Mesodermal cell (in vitro differentiated cells): ENCODE results near the gene POFUT1.
"Not testable (repeated sequence)": the region's sequence is repeated elsewhere in the genome, so short reads cannot be mapped to it uniquely, and the experiment has no call there.

Experiments
- H3K27ac ChIP-seq: 2 replicates; pipeline ENCODE4 v1.7.0; 2013; ENCODE audit warnings: mild to moderate bottlenecking, low read depth, low read length, moderate library complexity; ENCODE audit not compliant: severe bottlenecking
- H3K36me3 ChIP-seq: 2 replicates; pipeline ENCODE4 v1.7.1; 2013; ENCODE audit warnings: mild to moderate bottlenecking, low read length, moderate library complexity; ENCODE audit not compliant: control insufficient read depth, insufficient read depth
- H3K4me1 ChIP-seq: one replicate; pipeline ENCODE4 v1.7.1; 2013; ENCODE audit warnings: mild to moderate bottlenecking, low read length; ENCODE audit not compliant: insufficient read depth, control insufficient read depth, poor library complexity, severe bottlenecking
- H3K4me3 ChIP-seq: 2 replicates; pipeline ENCODE4 v1.7.0; 2013; ENCODE audit warnings: low read length, control low read depth, mild to moderate bottlenecking; ENCODE audit not compliant: insufficient read depth, poor library complexity, severe bottlenecking; ENCODE audit errors: extremely low read depth
- H3K9me3 ChIP-seq: 2 replicates; pipeline ENCODE4 v1.7.1; 2013; ENCODE audit warnings: mild to moderate bottlenecking, low read length, moderate library complexity; ENCODE audit not compliant: control insufficient read depth
- WGBS, 2 experiments: methylation state at CpG; one replicate each; pipeline ENCODE4 v1.1.5; 2013; ENCODE audit warnings: missing lambda C conversion rate in 2 of 2; ENCODE audit not compliant: insufficient coverage in 2 of 2; 5-methylcytosine and 5-hydroxymethylcytosine counted together

The POFUT1 gene

DNA sequence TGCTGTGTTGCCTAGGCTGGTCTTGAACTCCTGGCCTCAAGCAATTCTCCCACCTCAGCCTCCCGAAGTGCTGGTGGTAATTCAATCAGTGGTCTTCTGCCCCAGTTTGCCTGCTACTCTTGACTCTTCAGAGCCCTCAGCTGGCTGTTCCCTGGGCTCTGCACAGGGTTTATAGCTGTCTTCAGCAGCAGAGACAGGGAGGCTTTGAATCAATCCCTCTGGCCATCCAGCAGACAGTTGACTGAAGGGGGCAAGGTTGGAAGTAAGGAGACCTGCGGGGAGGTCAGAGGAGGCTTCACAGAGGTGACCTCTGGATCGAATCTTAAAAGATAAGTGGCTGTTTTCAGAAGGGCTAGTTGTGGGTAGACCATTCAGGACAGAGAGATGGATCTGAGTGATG is 43.8 kb downstream of the POFUT1 start:
- no peaks in the 10 kb centered on the region for H3K36me3 ChIP-seq
- H3K4me1 ChIP-seq: peaks cover 3% of the 10 kb centered on the region
- 78 to 90% methylated on average over 2 to 3 of the region's 3 CpGs for WGBS, 2 experiments
- no peaks in the 10 kb centered on the region for H3K9me3 ChIP-seq
- H3K27ac ChIP-seq: no peak overlapping the region
- H3K4me3 ChIP-seq: no peak overlapping the region

DNA sequence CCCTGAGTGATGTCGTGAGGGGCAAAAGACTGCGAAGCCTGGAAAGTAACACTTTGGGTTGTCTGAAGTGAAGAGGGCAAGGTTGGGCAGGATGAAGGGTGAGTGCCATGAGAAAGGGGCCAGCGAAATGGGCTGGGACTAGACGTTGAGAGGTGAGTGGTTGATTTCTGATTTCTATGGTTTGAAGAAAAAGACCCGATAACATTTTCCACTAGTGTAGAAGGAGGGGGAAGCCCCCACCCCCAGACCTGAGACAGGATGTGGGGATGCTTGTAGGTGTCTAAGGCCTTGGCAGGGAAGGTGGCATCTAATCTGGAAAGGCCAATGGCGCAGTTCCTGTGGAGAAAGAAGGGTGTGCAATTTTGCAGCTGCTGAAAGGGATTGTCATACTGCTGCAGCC is 44.5 kb downstream of the POFUT1 start:
- 89 to 97% methylated on average over 4 to 5 of the region's 6 CpGs for WGBS, 2 experiments
- Histone ChIP-seq H3K36me3 (no peaks in the 10 kb centered on the region), H3K4me3 (no peak overlapping the region), H3K4me1 (peaks cover 3% of the 10 kb centered on the region), H3K27ac (no peak overlapping the region), H3K9me3 (no peaks in the 10 kb centered on the region)

DNA sequence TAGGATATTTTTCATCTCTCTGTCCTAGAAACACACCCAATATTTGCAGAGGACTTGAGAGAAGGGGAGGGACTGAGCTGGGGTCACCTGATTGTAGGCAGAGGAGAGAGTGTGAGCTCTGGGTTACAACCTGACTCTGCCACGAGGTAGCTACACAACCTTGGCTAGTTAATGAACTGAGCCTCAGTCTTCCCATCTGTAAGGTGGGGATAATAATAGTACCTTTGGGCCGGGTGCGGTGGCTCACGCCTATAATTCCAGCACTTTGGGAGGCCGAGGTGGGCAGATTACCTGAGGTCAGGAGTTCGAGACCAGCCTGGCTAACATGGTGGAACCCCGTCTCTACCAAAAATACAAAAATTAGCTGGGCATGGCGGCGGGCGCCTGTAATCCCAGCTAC is 53.3 kb downstream of the POFUT1 start:
- 91 to 95% methylated on average over 5 to 10 of the region's 10 CpGs for WGBS, 2 experiments

DNA sequence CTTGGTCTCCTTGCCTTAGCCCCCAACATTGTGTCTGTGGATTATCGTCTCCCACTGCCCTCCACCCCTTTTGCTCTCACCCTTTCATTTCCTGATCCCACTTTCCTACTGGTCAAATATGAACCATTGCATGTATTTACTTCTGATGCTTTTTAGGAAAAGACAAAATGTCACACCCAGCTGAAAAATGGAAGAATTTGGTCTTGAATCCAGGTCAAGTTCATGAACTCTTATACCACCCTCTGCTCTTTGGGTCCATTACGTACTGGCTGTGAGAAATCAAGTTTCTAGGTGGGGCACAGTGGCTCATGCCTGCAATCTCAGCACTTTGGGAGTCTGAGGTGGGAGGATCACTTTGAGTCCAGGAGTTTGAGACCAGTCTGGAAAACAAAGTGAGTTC is 54.0 kb downstream of the POFUT1 start:
- no peaks in the 10 kb centered on the region for H3K9me3 ChIP-seq
- H3K4me1 ChIP-seq: no peaks in the 10 kb centered on the region
- H3K36me3 ChIP-seq: no peaks in the 10 kb centered on the region
- 88 to 100% methylated on average over 1 of the region's 2 CpGs for WGBS, 2 experiments
- H3K27ac ChIP-seq: no peak overlapping the region
- no peak overlapping the region for H3K4me3 ChIP-seq

More for the DNA sequence above, 53.3 kb downstream of the POFUT1 start:
- not testable (repeated sequence) for H3K27ac ChIP-seq, H3K9me3 ChIP-seq, H3K36me3 ChIP-seq, H3K4me1 ChIP-seq, H3K4me3 ChIP-seq

DNA sequence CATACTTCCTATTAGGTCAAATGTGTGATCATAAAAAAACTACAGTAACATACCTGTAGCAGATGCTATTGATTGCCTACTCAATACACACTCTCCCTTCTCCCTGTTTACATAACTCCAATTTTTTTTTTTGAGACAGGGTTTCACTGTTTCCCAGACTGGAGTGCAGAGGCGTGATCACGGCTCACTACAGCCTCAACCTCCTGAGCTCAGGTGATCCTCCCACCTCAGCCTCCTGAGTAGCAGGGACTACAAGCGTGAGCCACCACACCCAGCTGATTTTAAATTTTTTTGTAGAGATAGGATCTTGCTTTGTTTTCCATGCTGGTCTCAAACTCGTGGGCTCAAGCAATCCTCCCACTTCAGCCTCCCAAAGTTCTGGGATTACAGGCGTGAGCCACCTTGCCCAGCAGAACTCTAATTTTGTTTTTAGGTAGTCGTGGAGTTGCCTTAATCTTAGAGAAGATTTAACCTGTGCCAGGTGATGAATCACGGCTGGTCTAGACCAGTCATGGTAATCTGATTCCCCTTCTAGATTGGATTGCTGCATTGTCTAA is 55.8 kb downstream of the POFUT1 start:
- no peaks in the 10 kb centered on the region for H3K36me3 ChIP-seq
- no peaks in the 10 kb centered on the region for H3K4me1 ChIP-seq
- no peak overlapping the region for H3K4me3 ChIP-seq
- no peaks in the 10 kb centered on the region for H3K9me3 ChIP-seq
- H3K27ac ChIP-seq: no peak overlapping the region
- WGBS, 2 experiments: 79 to 93% methylated on average over 3 to 6 of the region's 7 CpGs

DNA sequence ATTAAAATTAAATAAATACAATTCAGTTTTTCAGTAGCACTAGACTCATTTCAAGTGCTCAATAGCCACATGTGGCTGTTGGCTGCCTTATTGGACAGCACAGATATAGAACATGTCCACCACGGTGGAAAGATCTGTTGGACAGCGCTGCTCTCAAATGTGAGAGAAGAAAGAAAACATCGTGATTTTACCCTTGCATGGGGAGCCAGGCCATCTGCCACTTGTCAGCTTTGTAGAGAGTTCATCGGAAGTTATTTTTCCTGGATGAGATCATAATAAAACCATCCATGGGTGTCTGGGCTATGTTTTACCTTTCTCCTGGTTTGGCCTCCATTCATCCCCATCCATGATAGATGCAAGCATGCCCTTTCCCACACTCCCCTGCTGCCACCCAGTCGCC is 63.9 kb downstream of the POFUT1 start:
- WGBS, 2 experiments: 87 to 96% methylated on average over 4 to 5 of the region's 5 CpGs
- no peak overlapping the region for H3K27ac ChIP-seq
- H3K36me3 ChIP-seq: no peaks in the 10 kb centered on the region
- H3K9me3 ChIP-seq: no peaks in the 10 kb centered on the region
- no peaks in the 10 kb centered on the region for H3K4me1 ChIP-seq
- no peak overlapping the region for H3K4me3 ChIP-seq

DNA sequence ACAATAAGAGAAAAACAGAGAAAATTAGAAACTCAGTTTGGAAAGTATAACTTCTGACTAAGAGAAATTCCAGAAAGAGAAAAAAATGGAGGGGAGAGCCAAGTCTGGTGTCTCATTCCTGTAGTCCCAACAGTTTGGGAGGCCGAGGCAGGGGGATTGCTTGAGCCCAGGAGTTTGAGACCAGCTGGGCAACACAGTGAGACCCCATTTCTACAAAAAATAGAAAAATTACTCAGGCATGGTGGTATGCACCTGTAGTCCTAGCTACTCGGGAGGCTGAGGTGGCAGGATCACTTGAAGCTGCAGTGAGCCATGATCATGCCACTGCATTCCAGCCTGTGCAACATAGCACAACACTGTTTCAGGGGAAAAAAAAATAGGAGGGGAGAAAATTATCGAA is 66.7 kb downstream of the POFUT1 start:
- no peaks in the 10 kb centered on the region for H3K36me3 ChIP-seq
- 70 to 72% methylated on average over 1 to 2 of the region's 3 CpGs for WGBS, 2 experiments
- no peak overlapping the region for H3K27ac ChIP-seq
- H3K9me3 ChIP-seq: no peaks in the 10 kb centered on the region
- no peak overlapping the region for H3K4me3 ChIP-seq
- peaks cover 6% of the 10 kb centered on the region for H3K4me1 ChIP-seq

DNA sequence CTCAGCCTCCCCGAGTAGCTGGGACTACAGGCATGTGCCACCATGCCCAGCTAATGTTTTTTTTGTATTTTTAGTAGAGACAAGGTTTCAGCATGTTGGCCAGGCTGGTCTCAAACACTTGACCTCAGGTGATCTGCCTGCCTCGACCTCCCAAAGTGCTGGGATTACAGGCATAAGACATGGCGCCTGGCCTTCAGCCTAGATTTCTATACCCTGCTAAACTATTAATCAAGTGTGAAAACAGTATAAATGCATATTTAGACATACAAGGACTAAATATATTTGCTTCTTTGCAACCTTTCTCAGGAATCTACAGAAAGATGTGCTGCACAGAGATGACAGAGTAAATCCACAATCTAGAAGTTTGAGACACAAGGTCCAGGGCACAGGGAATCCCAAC is 67.5 kb downstream of the POFUT1 start:
- 76 to 100% methylated on average over 1 to 2 of the region's 3 CpGs for WGBS, 2 experiments

DNA sequence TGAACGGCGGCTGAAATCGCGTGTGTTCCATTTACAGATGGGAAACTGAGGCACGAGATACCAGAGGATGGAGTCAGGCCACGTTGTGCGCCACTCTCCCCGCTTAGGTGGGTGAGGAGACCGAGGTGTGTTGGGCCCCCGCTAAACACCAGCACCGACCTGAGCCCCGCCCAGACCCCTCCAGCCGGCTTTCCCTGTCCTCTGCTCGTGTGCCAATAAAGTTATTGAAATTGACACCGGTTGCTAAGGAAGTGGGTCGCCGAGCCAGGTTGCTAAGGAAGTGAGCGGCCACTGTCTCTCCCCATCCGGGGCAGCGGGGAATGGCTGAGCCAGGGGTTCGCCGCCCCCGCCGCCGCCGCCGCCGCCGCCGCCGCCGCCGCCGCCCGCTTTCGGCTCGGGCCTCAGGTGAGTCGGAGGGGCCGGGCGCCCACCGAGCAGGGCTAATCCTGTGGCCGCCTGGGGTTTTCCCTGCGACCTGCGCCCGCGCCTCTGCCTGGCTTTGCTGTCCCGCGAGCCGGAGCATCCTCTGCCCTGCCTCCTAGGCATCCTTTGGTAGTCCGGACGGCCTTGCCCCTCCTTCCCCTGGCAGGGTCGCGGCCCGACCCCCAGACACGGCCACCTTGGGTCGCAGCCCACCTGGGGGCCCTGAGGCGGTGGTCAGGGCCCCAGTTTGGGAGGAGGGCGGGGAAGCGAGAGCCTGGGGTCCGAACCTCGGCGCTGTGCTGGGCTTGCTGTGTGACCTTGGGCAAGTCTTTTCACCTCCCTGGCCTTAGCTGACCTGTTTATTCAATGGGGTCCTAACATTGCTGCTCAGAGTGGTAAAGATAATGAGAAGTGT is 69.9 kb downstream of the POFUT1 start, which contains the start of gene KIF3B:
KIF3B (plus strand) TSS at position 291 of the 838 bp plus-strand sequence. CDS start 32,127 bp downstream, outside the sequence.
- Histone ChIP-seq H3K36me3 (peaks cover 21% of the 10 kb centered on the region), H3K27ac (no peak within 1 kb of the TSS), H3K4me1 (peaks cover 6% of the 10 kb centered on the region), H3K4me3 (peak within 1 kb of the TSS; percentile 71), H3K9me3 (no peaks in the 10 kb centered on the region)
- 8 to 13% methylated on average over 32 to 54 of the region's 62 CpGs for WGBS, 2 experiments

More for the DNA sequence above, 67.5 kb downstream of the POFUT1 start:
- H3K9me3 ChIP-seq, H3K4me3 ChIP-seq, H3K27ac ChIP-seq, H3K36me3 ChIP-seq, H3K4me1 ChIP-seq: not testable (repeated sequence)

DNA sequence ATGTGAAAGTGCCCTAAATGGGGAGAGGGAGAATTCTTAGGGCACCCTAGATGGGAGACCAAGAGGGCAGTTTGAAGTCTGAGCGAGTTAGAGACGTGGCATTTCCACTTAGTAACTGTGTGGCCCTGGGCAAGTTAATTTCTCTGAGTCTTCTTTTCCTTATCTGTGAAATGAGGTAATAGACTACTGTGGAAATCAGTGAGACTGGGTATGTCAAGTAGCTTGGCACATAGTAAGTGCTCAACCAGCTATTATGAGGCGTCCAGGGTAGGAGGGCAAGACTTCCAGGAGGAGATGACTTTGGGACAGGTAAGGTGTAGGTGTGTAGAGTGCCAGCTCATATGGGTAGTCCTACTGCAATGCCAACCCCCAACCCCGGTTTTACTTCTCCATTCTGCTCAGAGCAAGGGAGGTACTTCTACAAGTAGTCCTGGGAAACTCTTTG is 70.5 kb downstream of the POFUT1 start:
- H3K36me3 ChIP-seq: peaks cover 25% of the 10 kb centered on the region
- peaks cover 6% of the 10 kb centered on the region for H3K4me1 ChIP-seq
- H3K27ac ChIP-seq: no peak overlapping the region
- peak overlapping the region; percentile 71 for H3K4me3 ChIP-seq
- no peaks in the 10 kb centered on the region for H3K9me3 ChIP-seq
- 71 to 85% methylated on average over 3 to 4 of the region's 4 CpGs for WGBS, 2 experiments

DNA sequence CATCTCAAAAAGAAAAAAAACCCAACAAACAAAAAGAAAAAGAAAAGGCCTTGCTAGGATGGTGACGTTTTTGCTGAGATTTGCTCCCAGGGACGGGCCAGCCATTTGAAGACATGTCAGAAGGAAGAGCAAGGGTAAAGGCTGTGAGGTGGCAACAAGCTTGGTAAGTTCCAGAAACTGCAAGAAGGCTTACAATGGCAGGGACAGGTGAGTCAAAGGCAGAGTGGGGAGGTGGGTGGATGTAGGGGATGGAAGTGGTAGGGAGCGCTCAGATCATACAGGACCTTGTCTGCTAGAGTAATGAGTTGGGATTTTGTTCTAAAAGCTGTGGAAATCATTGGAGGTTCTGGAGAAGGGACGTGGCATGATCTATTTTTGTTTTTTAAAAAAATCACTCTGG is 74.0 kb downstream of the POFUT1 start:
- Histone ChIP-seq H3K4me1 (peaks cover 9% of the 10 kb centered on the region), H3K27ac (no peak overlapping the region), H3K9me3 (no peaks in the 10 kb centered on the region), H3K4me3 (no peak overlapping the region), H3K36me3 (peaks cover 31% of the 10 kb centered on the region)
- 92 to 93% methylated on average over 4 of the region's 4 CpGs for WGBS, 2 experiments
